Thymus (tissue), 11 donors: ENCODE measurements around the gene ANKS1B. TPM values are rescaled to one million over a fixed set of nuclear protein-coding genes. Genes with fewer than 3 reads are reported as not detected.

Experiments
- DNase-seq, 9 donors: peaks; one replicate each; pipeline ENCODE4 v3.0.0-alpha.2; 2013; ENCODE audit warnings: low spot score in 9 of 9, low read depth in 6 of 9, missing footprints in 1 of 9
- H3K27ac ChIP-seq, 2 donors: one replicate each; pipeline ENCODE4 v1.5.1; 2013; ENCODE audit warnings: control low read depth in 1 of 2, low read depth in 1 of 2, low read length in 1 of 2, mild to moderate bottlenecking in 1 of 2, moderate library complexity in 1 of 2
- H3K27me3 ChIP-seq, 2 donors: one replicate each; pipeline ENCODE4 v1.5.1; 2013; ENCODE audit warnings: low read length in 1 of 2; ENCODE audit not compliant: control insufficient read depth in 2 of 2, insufficient read depth in 1 of 2
- H3K36me3 ChIP-seq, 2 donors: one replicate each; pipeline ENCODE4 v1.5.1; 2013; ENCODE audit warnings: low read length in 1 of 2, mild to moderate bottlenecking in 1 of 2, moderate library complexity in 1 of 2; ENCODE audit not compliant: control insufficient read depth in 2 of 2, insufficient read depth in 2 of 2
- H3K4me1 ChIP-seq, 2 donors: one replicate each; pipeline ENCODE4 v1.5.1; 2013; ENCODE audit warnings: low read length in 2 of 2; ENCODE audit not compliant: control insufficient read depth in 2 of 2, insufficient read depth in 2 of 2
- H3K4me3 ChIP-seq, 2 donors: one replicate each; pipeline ENCODE4 v1.5.1; 2013; ENCODE audit warnings: low read length in 2 of 2, control low read depth in 1 of 2, mild to moderate bottlenecking in 1 of 2
- H3K9me3 ChIP-seq, 2 donors: one replicate each; pipeline ENCODE4 v1.5.1; 2013; ENCODE audit warnings: low read length in 1 of 2, mild to moderate bottlenecking in 1 of 2; ENCODE audit not compliant: control insufficient read depth in 2 of 2, insufficient read depth in 1 of 2
- WGBS: extraction: QIAGEN DNeasy Blood & Tissue Kit; methylation state at CpG from one replicate; pipeline ENCODE4 v1.1.7; 2013; 5-methylcytosine and 5-hydroxymethylcytosine counted together
- polyA plus RNA-seq: library from polyadenylated mRNA; stranded (reverse); fragments of 200-250 nt; gene quantifications from one replicate; pipeline ENCODE4 v1.2.3, GENCODE V29; 2013
- total RNA-seq: library from RNA; stranded (reverse); fragments of 120-200 nt; gene quantifications from one replicate; pipeline ENCODE4 v1.2.4, GENCODE V29; 2013
- donor health status: healthy.

ANKS1B gene
- total and polyA plus RNA-seq, 2 donors: 3.5 to 4.9 TPM

DNA sequence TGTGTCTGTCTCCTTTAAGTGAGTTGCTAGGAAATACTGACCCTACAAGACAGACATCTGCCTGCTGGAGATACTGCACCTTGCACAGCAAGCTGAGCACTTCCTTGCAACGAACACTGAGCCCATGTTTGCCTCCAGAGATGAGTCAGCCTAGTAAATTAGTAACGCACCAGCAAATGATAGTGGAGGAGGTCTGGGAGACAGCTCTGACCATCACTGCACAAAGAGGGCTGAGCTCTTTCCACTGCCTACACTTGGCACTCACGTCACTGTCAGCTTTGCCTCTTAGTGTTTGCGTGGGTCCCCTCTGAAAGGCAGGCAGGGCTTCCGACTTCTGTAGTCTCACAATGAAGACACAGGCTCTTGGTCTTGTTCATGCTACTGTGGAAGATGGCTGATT is 1230.6 kb downstream of the ANKS1B start:
- WGBS: 81% methylated on average over 5 of the region's 5 CpGs
- Histone ChIP-seq H3K4me3 (no peak overlapping the region), H3K9me3 (no peaks in the 10 kb centered on the region), H3K36me3 (no peaks in the 10 kb centered on the region), H3K4me1 (no peaks in the 10 kb centered on the region), H3K27me3 (peaks cover 0 to 4% of the 10 kb centered on the region in 2 donors), H3K27ac (no peak overlapping the region)
- DNase-seq: no peak

DNA sequence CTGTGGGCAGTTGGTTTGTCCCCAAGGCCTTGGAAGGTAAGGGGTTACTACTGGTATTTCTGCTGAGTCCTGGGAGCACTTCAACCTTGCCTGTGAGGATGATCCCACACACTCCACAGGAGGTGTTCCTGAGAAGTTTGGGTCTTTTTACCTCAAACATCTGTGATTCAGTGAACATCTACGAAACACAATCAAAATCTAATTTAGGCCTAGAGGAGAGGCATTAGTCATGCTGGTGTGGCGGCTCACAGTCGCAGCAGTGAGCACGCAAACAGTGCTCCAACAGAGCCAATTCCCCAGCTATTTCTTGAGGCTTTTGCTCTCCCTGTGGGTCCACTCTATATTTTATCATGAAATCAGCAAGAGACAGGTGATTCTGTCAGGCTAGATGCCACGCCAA is 1232.0 kb downstream of the ANKS1B start:
- Histone ChIP-seq H3K4me1 (no peaks in the 10 kb centered on the region), H3K36me3 (no peaks in the 10 kb centered on the region), H3K4me3 (no peak overlapping the region), H3K27ac (no peak overlapping the region), H3K27me3 (peaks cover 0 to 9% of the 10 kb centered on the region in 2 donors), H3K9me3 (no peaks in the 10 kb centered on the region)
- WGBS: 94% methylated on average over 5 of the region's 5 CpGs
- DNase-seq: no peak

DNA sequence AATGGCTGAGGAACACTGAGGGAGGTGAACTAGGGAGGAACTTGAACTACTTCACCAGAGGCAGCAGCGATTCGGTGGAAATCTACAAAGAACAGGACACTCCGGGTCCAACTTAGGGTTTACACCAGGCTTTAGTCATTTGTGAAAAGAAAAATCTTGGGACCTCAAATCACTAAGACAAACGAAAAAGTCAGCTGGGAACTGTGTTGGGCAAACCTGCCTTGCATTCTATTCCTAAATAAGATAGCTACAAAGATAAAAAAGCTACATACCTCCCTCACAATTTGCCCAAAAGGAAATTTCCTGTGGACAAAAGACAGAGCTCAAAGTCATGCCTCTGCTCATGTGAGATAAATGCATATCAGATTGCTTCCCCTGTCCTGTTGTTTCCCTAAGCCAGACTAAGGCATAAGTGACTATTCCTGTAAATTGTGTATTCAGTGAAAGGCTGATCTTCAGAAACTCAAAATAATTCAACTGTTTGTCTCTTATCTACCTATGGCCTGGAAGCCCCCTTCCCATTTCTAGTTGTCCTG is 1233.1 kb downstream of the ANKS1B start:
- Histone ChIP-seq H3K36me3 (no peaks in the 10 kb centered on the region), H3K27me3 (peaks cover 1 to 11% of the 10 kb centered on the region in 2 donors), H3K9me3 (no peaks in the 10 kb centered on the region), H3K4me1 (no peaks in the 10 kb centered on the region), H3K4me3 (no peak overlapping the region), H3K27ac (no peak overlapping the region)
- no peak for DNase-seq
- 88% methylated on average over 4 of the region's 4 CpGs for WGBS

DNA sequence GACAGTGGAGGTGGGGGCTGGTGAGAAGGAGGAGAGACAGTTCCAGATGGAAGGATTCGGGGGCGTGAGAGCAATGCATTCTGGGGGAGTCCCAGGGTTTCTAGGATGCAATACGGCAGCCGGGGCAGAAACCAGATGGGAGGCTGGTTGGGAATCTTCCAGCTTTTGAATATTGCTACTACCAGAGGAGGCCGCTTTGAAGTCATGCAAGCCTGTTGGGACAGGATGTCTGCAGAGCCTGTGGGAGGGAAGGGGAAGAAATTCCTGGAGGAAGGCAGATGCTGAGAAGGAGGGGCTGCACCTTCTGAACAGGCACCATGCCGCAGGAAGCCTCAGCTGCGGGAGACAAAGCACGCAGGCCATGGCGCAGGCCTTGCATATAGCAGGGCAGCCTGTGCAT is 1234.2 kb downstream of the ANKS1B start:
- WGBS: 87% methylated on average over 9 of the region's 9 CpGs

DNA sequence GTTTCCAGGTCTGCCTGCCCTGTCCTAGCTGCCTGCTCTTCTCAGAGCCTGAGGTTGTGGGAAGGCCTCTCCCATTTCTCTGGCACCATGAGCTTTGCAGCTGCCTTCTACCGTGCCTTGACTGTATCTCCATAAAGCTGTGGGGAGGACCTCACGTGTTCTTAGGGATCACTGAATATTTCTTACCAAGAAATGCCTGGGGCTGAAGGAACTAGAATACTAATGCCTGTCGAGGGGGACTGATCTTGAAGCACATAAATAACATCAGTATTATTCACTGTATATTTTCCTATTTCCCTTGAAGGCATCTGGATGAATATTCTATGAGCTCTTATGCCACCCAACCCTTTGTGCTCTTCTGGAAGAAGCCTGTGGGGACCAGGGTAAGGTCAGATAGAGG is 1236.3 kb downstream of the ANKS1B start:
- no peak overlapping the region for H3K27ac ChIP-seq
- no peak for DNase-seq
- no peaks in the 10 kb centered on the region for H3K9me3 ChIP-seq
- no peaks in the 10 kb centered on the region for H3K36me3 ChIP-seq
- peaks cover 0 to 4% of the 10 kb centered on the region in 2 donors for H3K4me1 ChIP-seq
- no peak overlapping the region for H3K4me3 ChIP-seq
- peaks cover 13 to 38% of the 10 kb centered on the region in 2 donors for H3K27me3 ChIP-seq
- WGBS: 88% methylated on average over 3 of the region's 3 CpGs

More for the DNA sequence above, 1234.2 kb downstream of the ANKS1B start:
- Histone ChIP-seq H3K4me3 (no peak overlapping the region), H3K9me3 (no peaks in the 10 kb centered on the region), H3K4me1 (peaks cover 0 to 4% of the 10 kb centered on the region in 2 donors), H3K27ac (no peak overlapping the region), H3K27me3 (peaks cover 9 to 23% of the 10 kb centered on the region in 2 donors), H3K36me3 (no peaks in the 10 kb centered on the region)
- DNase-seq: peak in 1 of 9 donors; percentile 19

DNA sequence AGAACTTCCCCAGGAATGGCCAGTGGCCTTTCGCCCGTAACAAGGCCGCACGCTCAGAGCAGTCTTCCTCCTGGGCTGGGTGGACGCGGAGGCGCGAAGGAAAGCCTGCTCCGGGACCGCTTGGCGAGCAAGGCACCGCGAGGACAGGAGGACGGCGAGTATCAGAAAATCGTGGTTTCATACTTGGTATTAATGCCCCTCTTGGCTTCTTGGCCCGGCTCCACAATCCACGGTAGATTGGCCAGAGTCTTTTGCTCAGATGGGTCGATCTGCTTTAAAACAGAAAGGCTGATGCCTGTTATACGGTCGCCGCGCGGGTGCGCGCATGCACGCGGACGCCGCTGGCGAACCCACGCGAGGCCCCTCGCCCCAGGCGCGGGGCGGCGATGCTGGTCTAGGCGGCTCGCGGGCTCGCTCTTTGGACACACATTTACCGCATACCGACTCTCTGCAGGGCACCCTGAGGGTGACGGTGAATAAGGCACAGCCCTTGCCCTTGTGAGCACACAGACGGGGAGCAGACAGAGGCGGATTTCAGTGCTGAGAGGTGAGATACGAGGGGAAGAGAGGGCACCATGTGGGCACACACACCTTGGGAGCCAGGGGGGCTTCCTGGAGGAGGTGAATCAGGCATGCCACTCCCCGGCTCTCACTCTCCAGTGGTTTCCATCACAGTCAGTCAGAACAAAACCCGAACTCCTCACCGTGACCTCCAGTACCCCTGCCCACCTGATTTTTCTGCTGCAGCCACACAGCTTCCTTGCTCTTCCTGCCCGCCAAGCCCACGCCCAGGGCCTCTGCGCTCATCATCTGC is 1239.0 kb downstream of the ANKS1B start:
- Histone ChIP-seq H3K9me3 (no peaks in the 10 kb centered on the region), H3K27me3 (peaks cover 13 to 60% of the 10 kb centered on the region in 2 donors), H3K4me1 (peaks cover 0 to 4% of the 10 kb centered on the region in 2 donors), H3K27ac (no peak overlapping the region), H3K36me3 (no peaks in the 10 kb centered on the region), H3K4me3 (peak overlapping the region; percentile 25 to 30)
- WGBS: 9% methylated on average over 54 of the region's 54 CpGs
- DNase-seq: no peak

DNA sequence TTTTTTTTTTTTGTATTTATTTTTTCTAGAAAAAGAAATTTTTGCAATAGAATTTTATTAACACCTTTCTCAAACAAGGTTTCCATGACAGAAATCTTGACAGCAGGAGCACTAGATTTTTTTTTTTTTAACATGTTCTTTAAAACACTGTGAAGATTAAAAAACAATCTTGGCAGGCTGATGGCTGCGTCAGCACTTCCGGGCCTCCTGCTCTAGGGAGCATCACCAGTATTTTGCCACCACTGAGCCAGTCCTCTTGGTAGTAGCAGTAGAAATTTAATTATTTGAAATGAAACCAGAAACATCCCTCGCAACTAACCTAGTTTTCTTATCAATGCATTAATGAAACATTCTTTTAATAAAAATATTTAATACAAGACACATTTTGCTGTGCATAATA is 1240.1 kb downstream of the ANKS1B start:
- no peaks in the 10 kb centered on the region for H3K36me3 ChIP-seq
- no peaks in the 10 kb centered on the region for H3K9me3 ChIP-seq
- DNase-seq: no peak
- H3K4me1 ChIP-seq: peaks cover 0 to 4% of the 10 kb centered on the region in 2 donors
- H3K27me3 ChIP-seq: peaks cover 13 to 59% of the 10 kb centered on the region in 2 donors
- WGBS: 95% methylated on average over 3 of the region's 3 CpGs
- no peak overlapping the region for H3K27ac ChIP-seq
- no peak overlapping the region for H3K4me3 ChIP-seq

DNA sequence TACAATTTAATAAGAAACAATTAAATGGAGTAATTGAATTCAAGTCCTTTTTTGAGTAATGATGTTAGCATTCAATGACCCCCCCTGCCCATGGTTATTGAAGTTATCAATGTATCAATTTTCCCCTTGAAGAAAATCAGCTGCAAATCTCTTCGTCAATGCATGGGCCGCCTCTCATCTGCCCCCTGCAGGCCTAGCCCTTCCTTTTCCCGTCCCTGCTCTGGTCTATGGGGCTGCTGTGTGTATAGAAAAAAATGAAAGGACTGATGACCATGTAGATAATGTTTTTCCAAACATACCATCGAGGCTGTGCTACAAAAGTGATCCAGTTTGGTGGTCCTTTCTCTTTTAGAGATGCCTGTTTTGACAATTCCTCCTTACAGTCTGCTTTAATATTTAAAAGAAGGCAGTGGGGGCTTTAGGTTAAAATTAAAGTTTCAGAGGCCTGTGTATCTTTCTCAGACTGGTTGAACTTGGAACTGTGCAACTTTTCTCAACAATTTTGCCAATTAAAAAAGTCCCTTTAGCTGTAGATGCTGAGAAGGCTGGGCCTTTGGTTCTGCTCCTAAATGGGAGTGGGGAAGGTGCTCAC is 1241.3 kb downstream of the ANKS1B start:
- H3K4me3 ChIP-seq: no peak overlapping the region
- H3K36me3 ChIP-seq: no peaks in the 10 kb centered on the region
- H3K4me1 ChIP-seq: peaks cover 0 to 4% of the 10 kb centered on the region in 2 donors
- H3K27ac ChIP-seq: no peak overlapping the region
- no peak for DNase-seq
- peaks cover 13 to 59% of the 10 kb centered on the region in 2 donors for H3K27me3 ChIP-seq
- H3K9me3 ChIP-seq: no peaks in the 10 kb centered on the region
- WGBS: 19% methylated on average over 4 of the region's 4 CpGs

DNA sequence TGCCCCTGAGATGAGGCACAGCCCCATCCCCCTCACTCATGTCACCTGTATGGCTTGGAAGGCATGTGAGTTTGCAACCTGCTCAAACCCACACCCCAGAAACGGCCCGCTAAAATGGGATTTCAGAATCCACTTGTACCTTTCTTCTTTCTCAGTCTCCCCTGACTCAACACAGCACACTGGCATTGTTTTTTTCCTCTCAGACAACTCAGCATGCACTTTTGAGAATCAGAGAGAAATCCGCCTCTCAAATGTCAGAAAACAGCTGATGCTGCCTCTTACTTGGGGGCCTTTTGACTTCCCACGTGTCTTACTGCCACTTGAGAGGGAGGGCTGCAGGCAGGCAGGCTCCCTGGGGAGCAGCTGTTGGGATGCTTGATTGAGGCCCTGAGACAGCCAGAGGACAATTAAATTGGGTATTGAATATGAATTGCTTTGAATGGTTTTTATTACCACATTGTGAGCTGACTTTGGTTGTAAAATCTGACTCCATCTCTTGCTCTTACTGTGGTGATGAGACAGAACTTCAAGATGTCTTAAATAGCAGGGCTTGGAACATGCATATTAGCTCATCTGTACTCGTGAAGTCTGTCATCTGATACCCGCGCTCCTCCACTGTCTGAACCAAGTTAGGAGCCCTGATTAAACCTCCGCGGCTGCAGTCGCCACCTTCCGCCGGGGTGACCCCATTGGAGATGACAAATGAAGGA is 1243.0 kb downstream of the ANKS1B start:
- Histone ChIP-seq H3K27me3 (peaks cover 13 to 52% of the 10 kb centered on the region in 2 donors), H3K4me3 (no peak overlapping the region), H3K9me3 (no peaks in the 10 kb centered on the region), H3K4me1 (peaks cover 0 to 4% of the 10 kb centered on the region in 2 donors), H3K27ac (no peak overlapping the region), H3K36me3 (no peaks in the 10 kb centered on the region)
- DNase-seq: no peak
- 68% methylated on average over 12 of the region's 12 CpGs for WGBS
